WTC11 (cell line): Measurements from ENCODE around the gene KLHL14. TPM values are rescaled to one million over a fixed set of nuclear protein-coding genes. Genes with fewer than 3 reads are reported as not detected.

Experiments used
- ATAC-seq: fragments of 200-7000 bp; cut with Tn5 transposase; 2 replicates; pipeline ENCODE4 v1.10.0; 2021; ENCODE audit warnings: mild to moderate bottlenecking, moderate library complexity
- CTCF ChIA-PET: fragments of 300-600 bp; sonication (Branson Sonifier 250); formaldehyde crosslinking; loops from one replicate; lab custom pipeline; 2021; ENCODE audit warnings: antibody characterized with exemption; lab: Charles Lee
- POLR2A ChIA-PET: fragments of 350-600 bp; sonication (Branson Sonifier 250); formaldehyde crosslinking; loops from one replicate; lab custom pipeline; 2021; ENCODE audit warnings: antibody characterized with exemption; lab: Charles Lee
- DNase-seq: peaks from one replicate; pipeline ENCODE4 v3.0.0; 2021; ENCODE audit warnings: low spot score
- H3K27ac Mint-ChIP-seq: 2 replicates; pipeline ENCODE4 v1.8.0; 2021; ENCODE audit warnings: mixed read lengths
- H3K27me3 Mint-ChIP-seq: 2 replicates; pipeline ENCODE4 v1.8.0; 2021; ENCODE audit warnings: low read depth, mild to moderate bottlenecking, moderate library complexity, mixed read lengths
- H3K36me3 Mint-ChIP-seq: 2 replicates; pipeline ENCODE4 v1.8.0; 2021; ENCODE audit warnings: mixed read lengths
- H3K4me1 Mint-ChIP-seq: 2 replicates; pipeline ENCODE4 v1.8.0; 2022; ENCODE audit warnings: mixed read lengths
- H3K4me3 Mint-ChIP-seq: 2 replicates; pipeline ENCODE4 v1.8.0; 2021; ENCODE audit warnings: mild to moderate bottlenecking, moderate library complexity, mixed read lengths
- H3K9me3 Mint-ChIP-seq: 2 replicates; pipeline ENCODE4 v1.8.0; 2021; ENCODE audit warnings: mixed read lengths
- AFF4 ChIP-seq: sonication (generic); formaldehyde crosslinking; IDR thresholded peaks from 2 replicates; pipeline ENCODE4 v1.8.1; 2023; ENCODE audit warnings: mild to moderate bottlenecking, missing genetic modification reagents, borderline replicate concordance
- CREB1 ChIP-seq: sonication (generic); formaldehyde crosslinking; IDR thresholded peaks from 2 replicates; pipeline ENCODE4 v1.8.0; 2023; ENCODE audit warnings: mild to moderate bottlenecking, missing genetic modification reagents
- CTCF ChIP-seq: fragments of 200-600 bp; IDR thresholded peaks from 2 replicates; pipeline ENCODE4 v1.8.0; 2022; ENCODE audit warnings: antibody characterized with exemption
- E2F1 ChIP-seq: sonication (generic); formaldehyde crosslinking; IDR thresholded peaks from 2 replicates; pipeline ENCODE4 v1.8.0; 2022; ENCODE audit warnings: mild to moderate bottlenecking, missing genetic modification reagents
- EMX1 ChIP-seq: fragments of 250-450 bp; sonication (Bioruptor Pico); IDR thresholded peaks from 2 replicates; pipeline ENCODE4 v1.8.0; 2021; ENCODE audit warnings: mild to moderate bottlenecking
- ESRRA ChIP-seq: sonication (generic); formaldehyde crosslinking; IDR thresholded peaks from 2 replicates; pipeline ENCODE4 v1.8.1; 2022; ENCODE audit warnings: mild to moderate bottlenecking, missing genetic modification reagents, borderline replicate concordance
- FOXJ3 ChIP-seq: sonication (generic); formaldehyde crosslinking; IDR thresholded peaks from 2 replicates; pipeline ENCODE4 v1.9.0; 2021; ENCODE audit warnings: missing genetic modification reagents, mild to moderate bottlenecking, borderline replicate concordance
- FOXP4 ChIP-seq: sonication (generic); formaldehyde crosslinking; IDR thresholded peaks from 2 replicates; pipeline ENCODE4 v1.8.0; 2022; ENCODE audit warnings: mild to moderate bottlenecking, missing genetic modification reagents
- GRHL2 ChIP-seq: fragments of 250-450 bp; sonication (Bioruptor Pico); IDR thresholded peaks from 2 replicates; pipeline ENCODE4 v1.8.0; 2022; ENCODE audit warnings: mild to moderate bottlenecking, moderate library complexity; ENCODE audit not compliant: insufficient replicate concordance, severe bottlenecking
- KAT7 ChIP-seq: sonication (generic); formaldehyde crosslinking; IDR thresholded peaks from 2 replicates; pipeline ENCODE4 v1.8.1; 2023; ENCODE audit warnings: missing genetic modification reagents, mild to moderate bottlenecking, borderline replicate concordance
- MAX ChIP-seq: sonication (generic); formaldehyde crosslinking; IDR thresholded peaks from 2 replicates; pipeline ENCODE4 v1.8.0; 2022; ENCODE audit warnings: mild to moderate bottlenecking, missing genetic modification reagents
- MYBL2 ChIP-seq: sonication (generic); formaldehyde crosslinking; IDR thresholded peaks from 2 replicates; pipeline ENCODE4 v1.8.1; 2023; ENCODE audit warnings: mild to moderate bottlenecking, moderate library complexity, missing genetic modification reagents
- NR3C1 ChIP-seq: sonication (generic); formaldehyde crosslinking; conservative IDR thresholded peaks from 2 replicates; pipeline ENCODE4 v1.8.1; 2023; ENCODE audit warnings: low read depth, mild to moderate bottlenecking, missing genetic modification reagents
- OVOL2 ChIP-seq: fragments of 250-450 bp; sonication (Bioruptor Pico); IDR thresholded peaks from 2 replicates; pipeline ENCODE4 v1.9.0; 2021; ENCODE audit warnings: mild to moderate bottlenecking, borderline replicate concordance
- SMAD4 ChIP-seq: sonication (generic); formaldehyde crosslinking; IDR thresholded peaks from 2 replicates; pipeline ENCODE4 v1.8.0; 2022; ENCODE audit warnings: mild to moderate bottlenecking, missing genetic modification reagents
- SP1 ChIP-seq: sonication (generic); formaldehyde crosslinking; conservative IDR thresholded peaks from 2 replicates; pipeline ENCODE4 v1.8.1; 2022; ENCODE audit warnings: missing genetic modification reagents
- TCF7 ChIP-seq: sonication (generic); formaldehyde crosslinking; IDR thresholded peaks from 2 replicates; pipeline ENCODE4 v1.8.0; 2022; ENCODE audit warnings: mild to moderate bottlenecking, low read depth, missing genetic modification reagents, moderate library complexity
- TP53 ChIP-seq: sonication (generic); formaldehyde crosslinking; IDR thresholded peaks from 2 replicates; pipeline ENCODE4 v1.8.1; 2023; ENCODE audit warnings: mild to moderate bottlenecking, missing genetic modification reagents
- USF1 ChIP-seq: sonication (generic); formaldehyde crosslinking; IDR thresholded peaks from 2 replicates; pipeline ENCODE4 v1.8.0; 2022; ENCODE audit warnings: mild to moderate bottlenecking, missing genetic modification reagents
- ZNF232 ChIP-seq: sonication (generic); formaldehyde crosslinking; IDR thresholded peaks from 2 replicates; pipeline ENCODE4 v1.8.0; 2022; ENCODE audit warnings: mild to moderate bottlenecking, missing genetic modification reagents
- ZNF416 ChIP-seq: fragments of 250-450 bp; sonication (Bioruptor Pico); IDR thresholded peaks from 2 replicates; pipeline ENCODE4 v1.9.0; 2021; ENCODE audit warnings: mild to moderate bottlenecking, inconsistent platforms
- ZSCAN18 ChIP-seq: fragments of 250-450 bp; sonication (Bioruptor Pico); IDR thresholded peaks from 2 replicates; pipeline ENCODE4 v2.1.2; 2022; ENCODE audit warnings: mild to moderate bottlenecking, moderate library complexity
- total RNA-seq: library from RNA; stranded (reverse); gene quantifications from 3 replicates; pipeline ENCODE4 v1.2.3, GENCODE V29; 2021

Gene KLHL14
- total RNA-seq, 1 experiment from 2014 or later = 4.3 TPM

- TF ChIP-seq EMX1 (CRISPR knock-in tag) (no peak), CREB1 (CRISPR knock-in tag) (no peak), ZNF416 (CRISPR knock-in tag) (no peak), CTCF (no peak), ZNF232 (CRISPR knock-in tag) (no peak), AFF4 (CRISPR knock-in tag) (0 out of 2 replicates have a peak, but pooled peaks have one; percentile 28), SMAD4 (CRISPR knock-in tag) (no peak), TP53 (CRISPR knock-in tag) (no peak), TCF7 (no peak), NR3C1 (no peak), ESRRA (CRISPR knock-in tag) (no peak), E2F1 (CRISPR knock-in tag) (no peak)
Measured at GRCh38 chr18:32769586-32770053, 3.2 kb downstream of the KLHL14 start (continued).

GRCh38 chr18:32769071-32769585 lies 3.7 kb downstream of the KLHL14 start:
- Mint-ChIP-seq H3K9me3 (no peaks in the 10 kb centered on the region), H3K4me3 (peak overlapping the region; percentile 93), H3K27me3 (peaks cover 40% of the 10 kb centered on the region), H3K27ac (peak overlapping the region; percentile 20; the same call in 1 of the 2 replicates), H3K4me1 (peaks cover 34% of the 10 kb centered on the region), H3K36me3 (no peaks in the 10 kb centered on the region)
- CTCF ChIA-PET = interaction anchor here (1.0 to 3.4 kb wide), 6 partner anchors 8 to 298 kb away, joined by 3 to 14 read pairs (median 5); partner anchors contain the start of gene GAREM1
- DNase-seq (no peak), ATAC-seq (no peak; the same call in 1 of the 2 replicates)
- POLR2A ChIA-PET = interaction anchor here (2.0 kb wide), 1 partner anchor 8 kb away, joined by 11 read pairs; no protein-coding TSS in a partner anchor
- TF ChIP-seq OVOL2 (CRISPR knock-in tag) (no peak), SP1 (CRISPR knock-in tag) (0 out of 2 replicates have a peak, but pooled peaks have one; percentile 19), KAT7 (no peak), FOXJ3 (CRISPR knock-in tag) (no peak)

- peaks cover 23% of the 10 kb centered on the region for H3K4me1 Mint-ChIP-seq
- no peak overlapping the region for H3K4me3 Mint-ChIP-seq
- H3K27ac Mint-ChIP-seq = no peak overlapping the region
- ChIA-PET POLR2A (no interaction called here), CTCF (no interaction called here)
- peaks cover 23% of the 10 kb centered on the region for H3K27me3 Mint-ChIP-seq
- DNase-seq (no peak), ATAC-seq (no peak)
- TF ChIP-seq SMAD4 (CRISPR knock-in tag) (no peak), MYBL2 (CRISPR knock-in tag) (no peak), ZSCAN18 (CRISPR knock-in tag) (no peak), EMX1 (CRISPR knock-in tag) (no peak), USF1 (CRISPR knock-in tag) (no peak), MAX (CRISPR knock-in tag) (no peak), FOXP4 (CRISPR knock-in tag) (no peak), GRHL2 (no peak)
- H3K9me3 Mint-ChIP-seq = no peaks in the 10 kb centered on the region
- H3K36me3 Mint-ChIP-seq = no peaks in the 10 kb centered on the region
Measured at GRCh38 chr18:32767400-32767799, 5.4 kb downstream of the KLHL14 start.
